HCT116 (cell line): ENCODE results near the gene SH3PXD2A. TPM values are rescaled to one million over a fixed set of nuclear protein-coding genes. Genes with fewer than 3 reads are reported as not detected.

Source experiments
- ATAC-seq: fragments of 200-7000 bp; cut with Tn5 transposase; 2 replicates; pipeline ENCODE4 v1.9.1; 2020; ENCODE audit warnings: mild to moderate bottlenecking, moderate library complexity
- BruUV-seq: library from RNA; stranded (reverse); fragments of 400-500 nt; replicated peaks from 2 replicates; lab custom pipeline; 2021; lab: Mats Ljungman, UMichigan
- CTCF ChIA-PET: fragments of 300-600 bp; sonication (Branson Sonifier 250); formaldehyde crosslinking; loops from one replicate; lab custom pipeline; 2021; ENCODE audit warnings: antibody characterized with exemption; lab: Charles Lee
- POLR2A ChIA-PET: fragments of 300-600, 350-600 bp; sonication (Branson Sonifier 250); formaldehyde crosslinking; loops from one replicate; lab custom pipeline; 2021; ENCODE audit warnings: antibody characterized with exemption; lab: Charles Lee
- RAD21 ChIA-PET, 2 experiments: fragments of 300-600 bp; sonication (Branson Sonifier 250); formaldehyde crosslinking; loops; one replicate each; lab custom pipeline; 2023; ENCODE audit warnings: low total read pairs in 2 of 2; ENCODE audit not compliant: uncharacterized antibody in 2 of 2, unreplicated experiment in 2 of 2, low non-redundant PET in 1 of 2; lab: Charles Lee
- DNase-seq: peaks from one replicate; pipeline ENCODE4 v3.0.0-alpha.2; 2010; ENCODE audit warnings: low read depth, low spot score
- H2AFZ ChIP-seq: fragments of 200-600 bp; shearing (Covaris generic), sonication (generic); 2 replicates; pipeline ENCODE4 v1.6.1; 2017; ENCODE audit warnings: low read depth, mixed run types, mixed read lengths, antibody characterized with exemption, low read length; ENCODE audit not compliant: poor library complexity, severe bottlenecking
- H3K27ac ChIP-seq: 2 replicates; pipeline ENCODE4 v1.5.1; 2012; ENCODE audit warnings: low read depth, low read length
- H3K27me3 ChIP-seq: fragments of 200-600 bp; sonication (generic); 2 replicates; pipeline ENCODE4 v1.6.1; 2016; ENCODE audit warnings: mixed run types, low read length, mixed read lengths; ENCODE audit not compliant: insufficient read depth
- H3K36me3 ChIP-seq, 2 experiments: fragments of 200-500 bp in 1 of 2; fragments of 200-600 bp in 1 of 2; sonication (Bioruptor generic) in 1 of 2; sonication (generic) in 1 of 2; 2 replicates each; pipeline versions ENCODE4 v1.5.1 to v1.6.1; 2014 to 2016; ENCODE audit warnings: low read length in 2 of 2, inconsistent platforms in 1 of 2, mixed read lengths in 1 of 2, mixed run types in 1 of 2; ENCODE audit not compliant: insufficient read depth in 2 of 2, control insufficient read depth in 1 of 2
- H3K4me1 ChIP-seq, 2 experiments: fragments of 200-600 bp in 1 of 2; sonication (generic) in 1 of 2; 2 replicates each; pipeline versions ENCODE4 v1.5.1 to v1.6.1; 2012 to 2017; ENCODE audit warnings: low read length in 2 of 2, inconsistent platforms in 1 of 2, mild to moderate bottlenecking in 1 of 2, mixed read lengths in 1 of 2, mixed run types in 1 of 2, moderate library complexity in 1 of 2; ENCODE audit not compliant: insufficient read depth in 2 of 2, control insufficient read depth in 1 of 2
- H3K4me2 ChIP-seq: fragments of 200-600 bp; sonication (generic); 2 replicates; pipeline ENCODE4 v1.6.1; 2017; ENCODE audit warnings: mixed run types, low read length, mixed read lengths
- H3K4me3 ChIP-seq, 2 experiments: fragments of 200-600 bp in 1 of 2; sonication (generic) in 1 of 2; replicated peaks in 1 of 2; 2 replicates each; pipeline ENCODE4 v1.5.1; 2011 to 2016; ENCODE audit warnings: low read length in 2 of 2, control low read depth in 1 of 2, low read depth in 1 of 2, mild to moderate bottlenecking in 1 of 2, mixed read lengths in 1 of 2, mixed run types in 1 of 2
- H3K79me2 ChIP-seq: fragments of 200-600 bp; sonication (generic); 2 replicates; pipeline ENCODE4 v1.6.1; 2017; ENCODE audit warnings: mild to moderate bottlenecking, mixed run types, low read length, moderate library complexity, mixed read lengths; ENCODE audit not compliant: insufficient read depth
- H3K9ac ChIP-seq: fragments of 200-600 bp; sonication (generic); 2 replicates; pipeline ENCODE4 v1.6.1; 2016; ENCODE audit warnings: low read length, mixed read lengths
- H3K9me2 ChIP-seq: fragments of 200-600 bp; sonication (generic), shearing (Covaris generic); 2 replicates; pipeline ENCODE4 v1.6.1; 2017; ENCODE audit warnings: mixed run types, mild to moderate bottlenecking, moderate library complexity; ENCODE audit not compliant: insufficient read depth
- H3K9me3 ChIP-seq, 2 experiments: fragments of 200-500 bp in 1 of 2; fragments of 200-600 bp in 1 of 2; sonication (Bioruptor generic) in 1 of 2; sonication (generic) in 1 of 2; 2 replicates each; pipeline ENCODE4 v1.6.1; 2014 to 2017; ENCODE audit warnings: low read length in 2 of 2, mixed read lengths in 2 of 2, inconsistent platforms in 1 of 2, low read depth in 1 of 2, mild to moderate bottlenecking in 1 of 2, mixed run types in 1 of 2, moderate library complexity in 1 of 2; ENCODE audit not compliant: control insufficient read depth in 1 of 2, insufficient read depth in 1 of 2
- H4K20me1 ChIP-seq: fragments of 200-600 bp; sonication (generic), shearing (Covaris generic); 2 replicates; pipeline ENCODE4 v1.6.1; 2017; ENCODE audit warnings: mixed run types, mild to moderate bottlenecking, moderate library complexity; ENCODE audit not compliant: insufficient read depth
- CBX3 ChIP-seq: IDR thresholded peaks from 2 replicates; pipeline ENCODE4 v1.6.1; 2012; ENCODE audit warnings: low read depth
- CEBPB ChIP-seq: IDR thresholded peaks from 2 replicates; pipeline ENCODE4 v1.6.1; 2012; ENCODE audit warnings: low read depth
- EGR1 ChIP-seq: IDR thresholded peaks from 2 replicates; pipeline ENCODE4 v1.6.1; 2012; ENCODE audit warnings: low read depth
- ELF1 ChIP-seq: IDR thresholded peaks from 2 replicates; pipeline ENCODE4 v1.6.1; 2012; ENCODE audit warnings: low read depth, borderline replicate concordance
- FOSL1 ChIP-seq: IDR thresholded peaks from 2 replicates; pipeline ENCODE4 v1.6.1; 2012; ENCODE audit warnings: low read depth
- POLR2A ChIP-seq: IDR thresholded peaks from 2 replicates; pipeline ENCODE4 v1.7.0; 2011; ENCODE audit warnings: borderline replicate concordance; ENCODE audit not compliant: insufficient read depth, insufficient read length; ENCODE audit errors: extremely low read depth
- POLR2AphosphoS5 ChIP-seq: IDR thresholded peaks from 2 replicates; pipeline ENCODE4 v1.6.1; 2011; ENCODE audit warnings: mild to moderate bottlenecking, low read depth, low read length, moderate library complexity
- RAD21 ChIP-seq: IDR thresholded peaks from 2 replicates; pipeline ENCODE4 v1.6.1; 2012; ENCODE audit warnings: low read depth, mild to moderate bottlenecking
- SIN3A ChIP-seq: IDR thresholded peaks from 2 replicates; pipeline ENCODE4 v1.6.1; 2012; ENCODE audit warnings: low read depth
- SP1 ChIP-seq: IDR thresholded peaks from 2 replicates; pipeline ENCODE4 v1.6.1; 2012; ENCODE audit warnings: low read depth
- TCF7L2 ChIP-seq: IDR thresholded peaks from 2 replicates; pipeline ENCODE4 v1.7.0; 2011; ENCODE audit warnings: borderline replicate concordance, inconsistent platforms; ENCODE audit not compliant: insufficient read depth, insufficient read length; ENCODE audit errors: extremely low read depth
- YY1 ChIP-seq: IDR thresholded peaks from 2 replicates; pipeline ENCODE4 v1.6.1; 2011; ENCODE audit warnings: low read length, low read depth, moderate library complexity, mild to moderate bottlenecking; ENCODE audit not compliant: insufficient replicate concordance; ENCODE audit errors: extremely low read depth
- ZFX ChIP-seq: fragments of 450-650 bp; IDR thresholded peaks from 2 replicates; pipeline ENCODE4 v1.6.1; 2017
- intact Hi-C: fragments of 100-400 bp; cut with micrococcal nuclease; formaldehyde crosslinking; loops from 2 replicates; pipeline ENCODE4 v1.10.0; 2022
- total RNA-seq: library from RNA; stranded (reverse); gene quantifications from one replicate; pipeline ENCODE4 v1.2.1, GENCODE V29; 2021; ENCODE audit not compliant: unreplicated experiment
- TF ChIP-seq, protein P1 (sequence below): IDR thresholded peaks from 2 replicates; pipeline ENCODE4 v1.6.1; 2012
- TF ChIP-seq, protein P2 (sequence below): IDR thresholded peaks from 2 replicates; pipeline ENCODE4 v1.6.1; 2011; ENCODE audit warnings: mild to moderate bottlenecking, low read length, moderate library complexity; ENCODE audit not compliant: insufficient replicate concordance; ENCODE audit errors: extremely low read depth
- TF ChIP-seq, protein P3 (sequence below): IDR thresholded peaks from 2 replicates; pipeline ENCODE4 v1.6.1; 2012

The SH3PXD2A gene
- total RNA-seq, 1 experiment from 2014 or later: 8.7 TPM

- intact Hi-C loops: loop anchor here (10.0 kb wide), 1 partner anchor 445 kb away; the partner anchor contains the start of gene ITPRIP
- TF ChIP-seq TCF7L2 (no peak), POLR2AphosphoS5 (peak; percentile 69)
- no peaks in the 10 kb centered on the region for H3K79me2 ChIP-seq
- ChIA-PET CTCF (interaction anchor here (0.6 to 2.3 kb wide), 8 partner anchors 9 to 385 kb away, joined by 3 to 9 read pairs (median 3); no protein-coding TSS in a partner anchor), POLR2A (interaction anchor here (0.7 to 2.0 kb wide), 4 partner anchors 10 to 364 kb away, joined by 3 to 10 read pairs (median 4); no protein-coding TSS in a partner anchor), RAD21 (interaction anchor here (0.7 to 1.4 kb wide), 3 partner anchors 177 to 364 kb away, joined by 3 read pairs; partner anchors contain the start of genes GSTO1 (in 1 of the 2) and SFR1 (in 1 of the 2))
- BruUV-seq: no TSS peak
- peak overlapping the region; percentile 48 for H3K27ac ChIP-seq
- peak overlapping the region in 1 of 2 experiments; percentile 3; a peak in 1 of 4 replicates for H3K4me3 ChIP-seq
- H3K36me3 ChIP-seq: peaks cover 8 to 25% of the 10 kb centered on the region in 2 experiments; a peak in 3 of 4 replicates
- H3K4me2 ChIP-seq: peak overlapping the region; percentile 58
- no peaks in the 10 kb centered on the region for H4K20me1 ChIP-seq
- H3K27me3 ChIP-seq: no peaks in the 10 kb centered on the region
- DNase-seq (peak; percentile 79), ATAC-seq (peak; percentile 61)
- peaks cover 62 to 72% of the 10 kb centered on the region in 2 experiments for H3K4me1 ChIP-seq
- no peaks in the 10 kb centered on the region for H3K9me2 ChIP-seq
- no peak overlapping the region for H2AFZ ChIP-seq
- H3K9ac ChIP-seq: peak overlapping the region; percentile 40
- no peaks in the 10 kb centered on the region for H3K9me3 ChIP-seq
Measured at GRCh38 chr10:103890194-103890658, 34.9 kb upstream of the SH3PXD2A start.

DNA sequence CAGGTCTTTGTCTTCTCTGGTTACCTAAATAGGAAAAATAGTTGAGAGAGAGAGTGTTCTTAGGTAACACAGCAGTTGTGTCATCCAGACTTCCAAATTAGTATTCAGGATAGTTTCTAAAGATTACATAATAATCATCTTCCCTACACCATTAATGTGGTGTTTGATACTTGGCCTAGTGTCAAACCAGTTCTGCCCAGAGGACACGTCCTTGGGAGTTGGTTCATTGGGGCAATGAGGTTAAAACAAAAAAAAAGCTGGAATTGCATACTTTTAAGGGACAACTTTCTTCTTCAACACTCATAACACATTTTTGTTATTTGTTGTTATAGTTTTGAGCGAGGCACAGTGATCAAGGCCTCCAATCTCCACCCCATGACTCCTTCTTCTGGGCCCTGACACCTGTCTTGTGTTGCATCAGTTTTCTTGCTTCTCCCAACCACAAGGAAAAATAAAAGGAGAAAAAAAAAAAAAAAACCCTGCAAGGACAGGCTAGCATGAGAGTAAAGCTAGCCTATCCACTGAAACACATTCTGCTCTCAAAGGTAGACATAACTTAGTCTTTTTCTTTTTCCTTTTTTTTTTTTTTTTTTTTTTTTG is 33.8 kb upstream of the SH3PXD2A start:
- H3K9me3 ChIP-seq: no peaks in the 10 kb centered on the region
- TF ChIP-seq RAD21 (no peak), SIN3A (no peak), CEBPB (no peak), YY1 (no peak), POLR2AphosphoS5 (no peak), EGR1 (no peak), POLR2A (no peak), FOSL1 (no peak), CBX3 (no peak), ZFX (no peak), SP1 (no peak), ELF1 (no peak)
- TF ChIP-seq, protein P1, sequence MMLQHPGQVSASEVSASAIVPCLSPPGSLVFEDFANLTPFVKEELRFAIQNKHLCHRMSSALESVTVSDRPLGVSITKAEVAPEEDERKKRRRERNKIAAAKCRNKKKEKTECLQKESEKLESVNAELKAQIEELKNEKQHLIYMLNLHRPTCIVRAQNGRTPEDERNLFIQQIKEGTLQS: no peak
- TF ChIP-seq, protein P2, sequence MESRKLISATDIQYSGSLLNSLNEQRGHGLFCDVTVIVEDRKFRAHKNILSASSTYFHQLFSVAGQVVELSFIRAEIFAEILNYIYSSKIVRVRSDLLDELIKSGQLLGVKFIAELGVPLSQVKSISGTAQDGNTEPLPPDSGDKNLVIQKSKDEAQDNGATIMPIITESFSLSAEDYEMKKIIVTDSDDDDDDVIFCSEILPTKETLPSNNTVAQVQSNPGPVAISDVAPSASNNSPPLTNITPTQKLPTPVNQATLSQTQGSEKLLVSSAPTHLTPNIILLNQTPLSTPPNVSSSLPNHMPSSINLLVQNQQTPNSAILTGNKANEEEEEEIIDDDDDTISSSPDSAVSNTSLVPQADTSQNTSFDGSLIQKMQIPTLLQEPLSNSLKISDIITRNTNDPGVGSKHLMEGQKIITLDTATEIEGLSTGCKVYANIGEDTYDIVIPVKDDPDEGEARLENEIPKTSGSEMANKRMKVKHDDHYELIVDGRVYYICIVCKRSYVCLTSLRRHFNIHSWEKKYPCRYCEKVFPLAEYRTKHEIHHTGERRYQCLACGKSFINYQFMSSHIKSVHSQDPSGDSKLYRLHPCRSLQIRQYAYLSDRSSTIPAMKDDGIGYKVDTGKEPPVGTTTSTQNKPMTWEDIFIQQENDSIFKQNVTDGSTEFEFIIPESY: no peak
- TF ChIP-seq, protein P3, sequence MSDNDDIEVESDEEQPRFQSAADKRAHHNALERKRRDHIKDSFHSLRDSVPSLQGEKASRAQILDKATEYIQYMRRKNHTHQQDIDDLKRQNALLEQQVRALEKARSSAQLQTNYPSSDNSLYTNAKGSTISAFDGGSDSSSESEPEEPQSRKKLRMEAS: no peak
- TF ChIP-seq, all 23 proteins: peak for 0
- Histone ChIP-seq H3K27me3 (no peaks in the 10 kb centered on the region), H3K4me1 (peaks cover 52 to 62% of the 10 kb centered on the region in 2 experiments), H3K79me2 (no peaks in the 10 kb centered on the region), H3K9me2 (no peaks in the 10 kb centered on the region), H3K36me3 (peaks cover 8 to 25% of the 10 kb centered on the region in 2 experiments; a peak in 3 of 4 replicates), H4K20me1 (no peaks in the 10 kb centered on the region), H3K27ac (peak overlapping the region; percentile 7; the same call in 1 of the 2 replicates), H2AFZ (no peak overlapping the region), H3K4me3 (no peak overlapping the region), H3K4me2 (no peak overlapping the region), H3K9ac (no peak overlapping the region)
- CTCF ChIA-PET: interaction anchor here (0.6 to 2.3 kb wide), 7 partner anchors 137 to 386 kb away, joined by 3 to 9 read pairs (median 5); partner anchors contain the start of genes GSTO1 and SFR1
- DNase-seq (no peak), ATAC-seq (no peak)
- intact Hi-C loops: loop anchor here (2.0 to 5.0 kb wide), 7 partner anchors 128 to 733 kb away; partner anchors contain the start of gene CFAP58
- no TSS peak for BruUV-seq
- POLR2A ChIA-PET: interaction anchor here (0.7 to 2.0 kb wide), 3 partner anchors 20 to 365 kb away, joined by 3 to 10 read pairs (median 3); no protein-coding TSS in a partner anchor
- RAD21 ChIA-PET: interaction anchor here in 1 of 2 experiments (0.7 kb wide), 1 partner anchor 63 kb away, joined by 3 read pairs; no protein-coding TSS in a partner anchor
